Esophagus squamous epithelium (tissue), 4 donors: ENCODE measurements around the gene NDEL1.

Experiments used
- POLR2A ChIP-seq, 4 donors: fragments of 450-650 bp; IDR thresholded peaks; one replicate each; pipeline ENCODE4 v1.6.1; 2017; ENCODE audit warnings: antibody characterized with exemption in 4 of 4, mild to moderate bottlenecking in 4 of 4, moderate library complexity in 3 of 4
- TF ChIP-seq, protein P1 (sequence below), 6 experiments: fragments of 450-650 bp in 4 of 6; fragments of 200-600 bp in 2 of 6; sonication (generic) in 2 of 6; IDR thresholded peaks; one replicate each; pipeline ENCODE4 v1.5.1; 2016 to 2019; ENCODE audit warnings: antibody characterized with exemption in 6 of 6, mild to moderate bottlenecking in 4 of 6, moderate library complexity in 4 of 6

DNA sequence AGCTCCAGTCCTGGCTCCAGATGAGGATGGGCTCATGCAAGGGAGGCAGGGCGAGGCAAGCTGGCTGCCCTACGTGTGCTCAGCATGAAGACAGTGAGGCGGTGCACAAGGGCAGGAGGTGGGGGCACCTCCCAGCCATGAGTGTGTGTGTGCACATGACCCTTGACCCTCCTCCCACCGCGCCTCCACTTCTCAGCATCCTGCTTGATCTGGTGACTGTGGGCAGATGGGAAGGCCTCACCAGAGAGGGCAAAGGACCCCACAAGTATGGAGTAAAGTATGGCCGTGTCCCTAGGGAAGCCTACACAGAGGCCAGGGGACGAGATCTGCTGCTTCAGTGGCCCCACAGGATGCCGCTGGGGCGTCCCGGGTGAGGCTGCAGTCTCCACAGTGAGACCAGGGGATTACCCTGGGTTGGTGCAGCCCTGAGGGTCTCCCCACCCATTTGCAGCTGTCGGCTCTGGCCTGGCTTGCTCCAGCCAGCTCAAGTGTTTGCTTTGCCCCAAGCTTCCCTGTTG is 30.1 kb upstream of the NDEL1 start:
- TF ChIP-seq, protein P1, sequence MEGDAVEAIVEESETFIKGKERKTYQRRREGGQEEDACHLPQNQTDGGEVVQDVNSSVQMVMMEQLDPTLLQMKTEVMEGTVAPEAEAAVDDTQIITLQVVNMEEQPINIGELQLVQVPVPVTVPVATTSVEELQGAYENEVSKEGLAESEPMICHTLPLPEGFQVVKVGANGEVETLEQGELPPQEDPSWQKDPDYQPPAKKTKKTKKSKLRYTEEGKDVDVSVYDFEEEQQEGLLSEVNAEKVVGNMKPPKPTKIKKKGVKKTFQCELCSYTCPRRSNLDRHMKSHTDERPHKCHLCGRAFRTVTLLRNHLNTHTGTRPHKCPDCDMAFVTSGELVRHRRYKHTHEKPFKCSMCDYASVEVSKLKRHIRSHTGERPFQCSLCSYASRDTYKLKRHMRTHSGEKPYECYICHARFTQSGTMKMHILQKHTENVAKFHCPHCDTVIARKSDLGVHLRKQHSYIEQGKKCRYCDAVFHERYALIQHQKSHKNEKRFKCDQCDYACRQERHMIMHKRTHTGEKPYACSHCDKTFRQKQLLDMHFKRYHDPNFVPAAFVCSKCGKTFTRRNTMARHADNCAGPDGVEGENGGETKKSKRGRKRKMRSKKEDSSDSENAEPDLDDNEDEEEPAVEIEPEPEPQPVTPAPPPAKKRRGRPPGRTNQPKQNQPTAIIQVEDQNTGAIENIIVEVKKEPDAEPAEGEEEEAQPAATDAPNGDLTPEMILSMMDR (IDR thresholded peaks at IDR 0.05), result no peak
- TF ChIP-seq POLR2A (IDR thresholded peaks at IDR 0.05), result no peak
